Adrenal gland (tissue), 12 donors: ENCODE results near the gene CMTR1. TPM values are rescaled to one million over a fixed set of nuclear protein-coding genes. Genes with fewer than 3 reads are reported as not detected.
"Not testable (repeated sequence)": the region's sequence is repeated elsewhere in the genome, so short reads cannot be mapped to it uniquely, and the experiment has no call there.

ENCODE experiments used
- DNase-seq, 7 donors: peaks; one replicate each; pipeline ENCODE4 v3.0.0-alpha.2; 2019 to 2020
- H3K27ac ChIP-seq, 5 donors: fragments of 200-600 bp; sonication (generic) in 4 of 5; 1 replicate in 3 of 5; 2 replicates in 2 of 5; pipeline versions ENCODE4 v1.5.1 to v1.8.0; 2016 to 2020; ENCODE audit warnings: mild to moderate bottlenecking in 1 of 5
- H3K27me3 ChIP-seq: fragments of 200-600 bp; 2 replicates; pipeline ENCODE4 v1.8.0; 2021
- H3K36me3 ChIP-seq, 2 donors: fragments of 200-600 bp; replicated peaks in 1 of 2; 1 replicate in 1 of 2; 2 replicates in 1 of 2; pipeline versions ENCODE4 v1.5.1 to v1.8.0; 2018 to 2022
- H3K4me1 ChIP-seq, 2 donors: fragments of 200-600 bp; replicated peaks in 1 of 2; 1 replicate in 1 of 2; 2 replicates in 1 of 2; pipeline versions ENCODE4 v1.5.1 to v1.8.0; 2018 to 2021
- H3K4me3 ChIP-seq, 4 donors: fragments of 200-600 bp; sonication (generic) in 3 of 4; one replicate each; pipeline ENCODE4 v1.5.1; 2016 to 2018
- H3K9me3 ChIP-seq, 3 donors: fragments of 200-600 bp; sonication (generic) in 1 of 3; replicated peaks in 1 of 3; 1 replicate in 2 of 3; 2 replicates in 1 of 3; pipeline versions ENCODE4 v1.5.1 to v1.8.0; 2016 to 2021
- CTCF ChIP-seq, 6 experiments: fragments of 450-650 bp in 4 of 6; fragments of 200-600 bp in 2 of 6; sonication (generic) in 1 of 6; IDR thresholded peaks; 1 replicate in 5 of 6; 2 replicates in 1 of 6; pipeline versions ENCODE4 v1.5.1 to v1.8.0; 2016 to 2021; ENCODE audit warnings: antibody characterized with exemption in 6 of 6, mild to moderate bottlenecking in 2 of 6, moderate library complexity in 1 of 6
- POLR2A ChIP-seq, 2 donors: fragments of 450-650 bp; IDR thresholded peaks; one replicate each; pipeline ENCODE4 v1.6.1; 2017; ENCODE audit warnings: antibody characterized with exemption in 2 of 2, mild to moderate bottlenecking in 2 of 2, moderate library complexity in 1 of 2
- WGBS, 4 donors: extraction: QIAGEN DNeasy Blood & Tissue Kit in 2 of 4; methylation state at CpG; one replicate each; pipeline versions ENCODE4 v1.1.5 to v1.1.7; 2013 to 2017; 5-methylcytosine and 5-hydroxymethylcytosine counted together
- intact Hi-C, 2 donors: fragments of 100-400 bp; cut with DNase I; formaldehyde crosslinking; loops; one replicate each; pipeline versions ENCODE4 v1.14.1 to v1.15.0; 2022 to 2023
- polyA plus RNA-seq, 3 donors: library from polyadenylated mRNA; stranded (reverse); fragments of 200-250 nt in 2 of 3; fragments of 350-450 nt in 1 of 3; fragmentation: Illumina TruSeq in 1 of 3; extraction: RNeasy Lipid Tissue Mini Kit (QIAGEN cat#74804) in 1 of 3; gene quantifications; one replicate each; pipeline ENCODE4 v1.2.3, GENCODE V29; 2013 to 2014
- total RNA-seq, 9 donors: library from RNA; depleted of rRNA in 4 of 9; stranded (reverse); fragments of >200 nt in 4 of 9; fragments of 120-200 nt in 1 of 9; fragmentation: NEBNext Ultra II Directional in 1 of 9; extraction: Animal tissue kit (Norgen Biotek cat#: 25700) in 1 of 9; gene quantifications; one replicate each; pipeline versions ENCODE4 v1.1.0 to v1.2.4, GENCODE V29; 2013 to 2023
- donor health status: healthy with polysubstance abuse.
- donor health status: Bipolar disorder and iron deficiency.
- donor health status: DM: yes; HTN: yes; CAD: no.
- donor health status: DM: no; HTN: no; CAD: no.
- donor health status: DM: no; HTN: no; CAD: no.
- donor health status: DM: yes; HTN: yes; CAD: no.

CMTR1 gene
- total and polyA plus RNA-seq, 12 donors: 21.0 to 48.1 (median 31.9) TPM

GRCh38 chr6:37399131-37399530, 33.9 kb upstream of the CMTR1 start:
- H3K27me3 ChIP-seq: no peaks in the 10 kb centered on the region
- TF ChIP-seq POLR2A (IDR thresholded peaks at IDR 0.05) (no peak), CTCF (IDR thresholded peaks at IDR 0.05) (no peak)
- no peaks in the 10 kb centered on the region for H3K4me1 ChIP-seq
- DNase-seq: no peak
- H3K9me3 ChIP-seq: no peaks in the 10 kb centered on the region
- no peaks in the 10 kb centered on the region for H3K36me3 ChIP-seq
- H3K27ac ChIP-seq: no peak overlapping the region
- H3K4me3 ChIP-seq: no peak overlapping the region
- intact Hi-C loops: no loop called here

GRCh38 chr6:37399795-37400490, 33.1 kb upstream of the CMTR1 start:
- intact Hi-C loops: no loop called here
- Histone ChIP-seq H3K27me3 (no peaks in the 10 kb centered on the region), H3K4me1 (no peaks in the 10 kb centered on the region), H3K9me3 (no peaks in the 10 kb centered on the region), H3K4me3 (no peak overlapping the region), H3K27ac (no peak overlapping the region), H3K36me3 (no peaks in the 10 kb centered on the region)
- TF ChIP-seq CTCF (IDR thresholded peaks at IDR 0.05) (no peak), POLR2A (IDR thresholded peaks at IDR 0.05) (no peak)
- WGBS, 4 donors: 63 to 80% (median 67%) methylated on average over 4 of the region's 4 CpGs
- DNase-seq: no peak

- H3K27me3 ChIP-seq, H3K4me1 ChIP-seq, intact Hi-C loops, H3K27ac ChIP-seq, H3K9me3 ChIP-seq, H3K4me3 ChIP-seq, H3K36me3 ChIP-seq: not testable (repeated sequence)
- peak in 4 of 7 donors; percentile 16 to 45 (median 39) for DNase-seq
Measured at GRCh38 chr6:37401658-37402057, 31.4 kb upstream of the CMTR1 start.

- Histone ChIP-seq H3K27me3 (no peaks in the 10 kb centered on the region), H3K9me3 (no peaks in the 10 kb centered on the region), H3K36me3 (no peaks in the 10 kb centered on the region), H3K4me1 (no peaks in the 10 kb centered on the region), H3K27ac (no peak overlapping the region), H3K4me3 (no peak overlapping the region)
- 63 to 68% (median 67%) methylated on average over 3 of the region's 3 CpGs for WGBS, 4 donors
- intact Hi-C loops: no loop called here
- TF ChIP-seq CTCF (IDR thresholded peaks at IDR 0.05): no peak
- TF ChIP-seq POLR2A (IDR thresholded peaks at IDR 0.05): no peak
- no peak for DNase-seq
Measured at GRCh38 chr6:37406726-37407341, 26.2 kb upstream of the CMTR1 start.

GRCh38 chr6:37407948-37408347, 25.1 kb upstream of the CMTR1 start:
- no peak for DNase-seq
- no peak overlapping the region for H3K27ac ChIP-seq
- H3K9me3 ChIP-seq: no peaks in the 10 kb centered on the region
- intact Hi-C loops: no loop called here
- 74 to 82% (median 78%) methylated on average over 5 of the region's 5 CpGs for WGBS, 4 donors
- TF ChIP-seq CTCF (IDR thresholded peaks at IDR 0.05): no peak
- no peak for TF ChIP-seq POLR2A (IDR thresholded peaks at IDR 0.05)
- no peaks in the 10 kb centered on the region for H3K27me3 ChIP-seq
- H3K4me3 ChIP-seq: no peak overlapping the region
- H3K36me3 ChIP-seq: no peaks in the 10 kb centered on the region
- H3K4me1 ChIP-seq: no peaks in the 10 kb centered on the region
